NCI-H2227 treated with DMSO at 0.1 percent for 48 hours (cell line): ENCODE results near the gene PRDX5.

ENCODE experiments used
- DNase-seq: peaks from one replicate; lab custom pipeline; 2025; lab: John Stamatoyannopoulos, UW

PRDX5 gene

DNA sequence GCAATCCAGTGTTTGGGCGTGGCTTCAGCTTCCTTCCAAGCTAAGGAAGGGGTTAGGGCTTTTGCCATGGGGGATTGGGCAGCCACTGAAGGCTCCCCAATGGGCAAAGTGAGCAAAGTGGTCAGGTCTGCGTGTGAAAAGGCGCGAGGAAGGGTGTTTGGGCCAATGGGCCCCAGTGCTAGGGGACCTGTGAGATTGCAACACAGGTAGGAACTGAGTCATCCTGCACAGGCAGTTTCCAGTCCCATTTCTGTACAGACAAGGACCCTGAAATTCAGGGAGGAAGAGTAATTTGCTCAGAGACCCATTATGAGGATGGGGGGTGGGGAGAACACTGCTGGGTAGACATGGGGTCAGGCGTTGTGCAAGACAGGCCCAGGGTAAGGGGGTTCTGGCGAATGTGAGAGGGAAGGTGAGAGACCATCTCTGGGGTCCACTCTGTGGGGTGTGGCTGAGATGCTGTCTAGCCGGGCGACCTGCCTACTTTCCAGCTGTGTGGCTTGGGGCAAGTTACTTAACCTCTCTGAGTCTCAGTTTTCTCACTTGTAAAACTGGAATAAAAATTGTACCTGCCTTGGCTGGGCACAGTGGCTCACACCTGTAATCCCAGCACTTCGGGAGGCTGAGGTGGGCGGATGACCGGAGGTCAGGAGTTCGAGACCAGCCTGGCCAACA is 29.4 kb downstream of the PRDX5 start:
- no peak for DNase-seq

DNA sequence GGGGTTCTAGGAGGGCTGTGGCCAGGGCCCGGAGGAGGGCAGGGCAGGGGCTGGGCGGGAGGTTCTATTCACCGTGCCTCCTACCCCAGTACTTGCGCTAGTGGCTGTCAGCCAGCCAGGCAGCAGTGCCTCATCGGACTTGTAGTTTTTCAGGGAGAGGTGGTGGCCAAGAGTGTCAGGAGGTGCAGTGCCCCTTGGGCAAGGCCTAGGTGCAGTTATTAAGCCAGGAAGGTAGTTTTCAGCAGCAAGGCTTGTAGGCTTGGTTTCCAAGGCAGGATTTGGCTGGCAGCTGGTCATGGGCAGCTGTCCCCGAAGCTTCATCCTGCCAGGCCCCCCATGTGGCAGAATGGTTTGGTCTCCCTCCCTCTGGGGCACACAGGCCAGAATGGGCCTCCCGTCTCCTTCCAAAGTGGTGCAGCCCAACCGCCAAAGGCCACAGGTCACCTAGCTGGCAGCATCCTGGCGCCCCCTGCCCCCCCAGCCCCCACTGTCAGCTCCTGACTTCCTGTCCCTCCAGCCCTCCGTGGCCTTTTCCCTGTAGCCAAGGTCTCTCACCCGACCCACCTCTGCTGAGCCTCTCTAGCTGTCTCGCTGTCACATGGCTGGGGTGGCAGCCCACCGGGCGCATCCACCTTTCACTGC is 30.6 kb downstream of the PRDX5 start:
- no peak for DNase-seq

DNA sequence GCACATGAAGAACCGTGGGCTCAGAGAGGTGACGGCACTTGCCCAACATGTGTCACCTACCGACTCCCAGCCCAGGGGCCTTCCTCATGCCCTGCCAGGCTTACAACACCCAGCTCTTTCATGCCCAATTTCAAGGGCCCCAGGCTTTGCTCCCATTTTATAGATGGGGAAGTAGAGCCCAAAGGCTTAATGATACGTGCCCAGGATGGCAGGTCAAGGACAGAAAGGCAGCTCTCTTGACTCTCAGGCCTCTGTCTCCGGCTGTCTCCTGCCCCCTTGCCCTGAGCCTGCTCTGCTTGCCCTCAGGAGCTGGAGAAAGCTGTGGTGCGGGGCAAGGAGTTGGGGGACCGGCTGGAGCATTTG is 31.1 kb downstream of the PRDX5 start:
- no peak for DNase-seq

- no peak for DNase-seq
These were observed 31.5 kb downstream of the PRDX5 start for GRCh38 chr11:64349404-64349803.

GRCh38 chr11:64351136-64351631 is 33.3 kb downstream of the PRDX5 start:
- no peak for DNase-seq

GRCh38 chr11:64352099-64352994 is 34.4 kb downstream of the PRDX5 start:
- DNase-seq = no peak

GRCh38 chr11:64352995-64353714 is 35.2 kb downstream of the PRDX5 start:
- no peak for DNase-seq

GRCh38 chr11:64353715-64354506 is 36.0 kb downstream of the PRDX5 start:
- no peak for DNase-seq

GRCh38 chr11:64355078-64355940 is 37.4 kb downstream of the PRDX5 start:
- DNase-seq = no peak

DNA sequence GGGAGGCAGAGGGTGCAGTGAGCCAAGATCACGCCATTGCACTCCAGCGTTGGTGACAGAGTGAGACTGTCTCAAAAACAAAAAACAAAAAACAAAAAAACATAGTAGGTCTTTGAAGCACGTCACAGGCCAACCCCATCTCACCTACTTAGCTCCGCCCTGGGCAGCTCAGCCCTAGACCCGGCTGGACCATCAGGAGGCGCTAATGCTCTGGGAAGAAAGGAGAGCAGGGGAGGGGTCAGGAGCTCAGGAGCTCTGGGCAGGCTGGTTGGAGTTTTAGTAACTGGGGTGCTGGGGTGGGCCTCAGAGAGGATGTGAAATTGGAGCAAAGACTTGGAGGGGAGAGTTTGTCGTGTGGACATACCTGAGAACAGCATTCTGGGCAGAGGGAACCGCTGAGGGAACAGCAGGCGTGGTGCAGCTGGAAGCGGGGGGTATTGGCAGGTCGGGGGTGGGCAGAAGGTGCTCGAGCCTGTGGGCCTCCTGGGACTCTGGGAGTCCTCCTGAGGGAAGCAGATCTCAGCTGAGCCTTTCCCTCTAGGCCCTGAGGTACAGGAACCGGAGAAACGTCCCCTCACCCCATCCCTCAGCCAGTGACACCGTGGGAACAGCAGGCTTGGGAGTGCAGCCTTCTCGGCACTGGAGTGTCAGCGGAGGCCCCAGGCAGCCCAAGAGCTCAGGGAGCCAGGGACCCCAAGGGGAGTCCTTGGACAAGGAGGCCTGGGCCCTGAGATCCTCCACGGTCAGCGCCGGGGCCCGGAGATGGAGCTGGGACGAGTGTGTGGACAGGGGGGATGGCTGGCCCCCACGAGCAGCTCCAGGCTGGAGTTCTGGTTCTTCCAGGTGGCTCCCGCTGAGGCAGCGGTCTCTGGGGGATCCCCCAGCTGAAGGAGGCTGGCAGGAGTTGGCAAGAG is 38.8 kb downstream of the PRDX5 start:
- DNase-seq = no peak

DNA sequence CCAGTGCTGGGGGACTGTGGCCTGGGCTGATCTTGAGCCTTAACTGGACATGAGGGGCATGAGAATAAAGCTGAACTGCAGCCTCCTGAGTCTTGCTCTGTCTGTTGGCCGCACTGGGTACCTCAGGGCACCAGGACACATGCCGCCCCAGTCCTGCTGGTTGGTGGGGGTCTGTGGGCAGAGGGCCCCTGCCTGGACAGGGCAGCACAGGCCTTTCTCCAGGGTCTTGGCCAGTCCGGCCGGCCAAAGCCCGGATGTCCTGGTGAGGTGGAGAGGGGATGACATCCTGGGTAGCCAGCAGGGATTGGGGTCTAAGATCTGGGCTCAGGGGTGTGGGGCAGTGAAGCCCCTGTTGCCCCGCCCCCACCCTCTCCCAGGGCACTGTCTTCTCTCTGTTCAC is 39.5 kb downstream of the PRDX5 start:
- DNase-seq = no peak

GRCh38 chr11:64357904-64358535 is 40.1 kb downstream of the PRDX5 start:
- DNase-seq = no peak

DNA sequence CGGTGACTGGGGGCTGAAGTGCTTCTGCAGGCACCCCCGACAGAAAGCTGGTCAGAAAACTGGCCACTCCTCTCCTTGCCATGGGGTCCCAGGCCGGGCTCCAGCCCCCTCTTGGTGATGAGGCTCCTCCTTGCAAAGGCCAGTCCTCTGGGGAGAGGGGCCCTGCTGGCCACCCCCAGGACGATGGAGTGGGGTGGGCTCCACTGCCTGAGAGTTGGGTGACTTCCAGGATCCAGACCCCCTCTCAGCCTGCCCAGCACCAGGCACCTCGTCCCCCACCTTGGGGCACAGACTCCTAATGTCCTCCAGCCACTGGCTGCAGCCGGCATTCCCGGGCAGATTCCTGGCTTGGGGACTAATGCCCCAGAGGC is 40.6 kb downstream of the PRDX5 start:
- no peak for DNase-seq

GRCh38 chr11:64358907-64359711 is 41.2 kb downstream of the PRDX5 start, which contains the start of gene RPS6KA4:
RPS6KA4 (plus strand) TSS chr11:64359162; CDS start chr11:64359236, 74 bp downstream.
- DNase-seq = peak; percentile 25

DNA sequence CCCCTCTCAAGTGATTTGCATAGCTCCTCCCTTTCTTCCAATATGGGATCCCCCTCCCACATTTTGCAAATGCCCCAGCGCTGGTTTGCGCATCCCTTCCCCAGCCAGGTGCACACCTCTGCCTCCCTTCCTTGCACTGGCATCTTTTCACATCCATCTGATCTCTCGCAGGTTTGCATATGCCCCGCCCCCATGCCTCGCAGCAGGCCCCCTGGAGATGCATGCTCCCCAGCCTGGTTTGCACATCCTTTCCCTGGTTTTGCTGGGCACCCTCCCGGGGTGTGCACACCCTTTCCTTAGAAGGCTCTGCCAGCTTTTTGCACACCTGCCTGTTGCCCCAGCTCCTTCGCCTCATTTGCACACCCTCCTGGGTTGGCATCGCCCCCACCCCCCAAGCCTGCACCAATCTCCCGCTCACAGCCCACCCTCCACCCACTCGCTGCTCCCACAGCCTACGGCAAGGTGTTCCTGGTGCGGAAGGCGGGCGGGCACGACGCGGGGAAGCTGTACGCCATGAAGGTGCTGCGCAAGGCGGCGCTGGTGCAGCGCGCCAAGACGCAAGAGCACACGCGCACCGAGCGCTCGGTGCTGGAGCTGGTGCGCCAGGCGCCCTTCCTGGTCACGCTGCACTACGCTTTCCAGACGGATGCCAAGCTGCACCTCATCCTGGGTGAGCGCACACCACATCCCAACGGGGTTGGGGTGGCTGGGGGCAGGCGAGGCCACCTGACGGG is 42.0 kb downstream of the PRDX5 start:
- DNase-seq = no peak

- DNase-seq = no peak
These were observed 42.6 kb downstream of the PRDX5 start for GRCh38 chr11:64360448-64360921.

- DNase-seq = no peak
These were observed 43.7 kb downstream of the PRDX5 start for GRCh38 chr11:64361659-64362058.
